ENCODE measurements around the gene RUFY3.

RUFY3 gene

GRCh38 chr4:70737006-70737405 is 15.2 kb downstream of the RUFY3 start:
- H3K27me3 ChIP-seq = no peaks in the 10 kb centered on the region
- H3K4me1 ChIP-seq = peaks cover 0 to 40% (median 8%) of the 10 kb centered on the region in 4 donors
- intact Hi-C loops (cut with DNase I; ENCODE audit: low total_unique reads) = no loop called here
- no peaks in the 10 kb centered on the region for H3K36me3 ChIP-seq
- no peak for DNase-seq
- H3K27ac ChIP-seq = no peak overlapping the region
- no peaks in the 10 kb centered on the region for H3K9me3 ChIP-seq
- H3K4me3 ChIP-seq = no peak overlapping the region
- no peak for TF ChIP-seq CTCF (IDR thresholded peaks at IDR 0.05)

GRCh38 chr4:70737409-70737808 is 15.6 kb downstream of the RUFY3 start:
- DNase-seq = no peak
- Histone ChIP-seq H3K9me3 (no peaks in the 10 kb centered on the region), H3K27ac (no peak overlapping the region), H3K4me1 (peaks cover 0 to 40% (median 8%) of the 10 kb centered on the region in 4 donors), H3K4me3 (no peak overlapping the region), H3K36me3 (no peaks in the 10 kb centered on the region), H3K27me3 (no peaks in the 10 kb centered on the region)
- no peak for TF ChIP-seq CTCF (IDR thresholded peaks at IDR 0.05)
- intact Hi-C loops (cut with DNase I; ENCODE audit: low total_unique reads) = no loop called here

GRCh38 chr4:70739496-70740337 is 18.0 kb downstream of the RUFY3 start:
- DNase-seq = no peak
- no peak for TF ChIP-seq CTCF (IDR thresholded peaks at IDR 0.05)
- Histone ChIP-seq H3K4me3 (no peak overlapping the region), H3K9me3 (no peaks in the 10 kb centered on the region), H3K36me3 (no peaks in the 10 kb centered on the region), H3K4me1 (peaks cover 0 to 45% (median 6%) of the 10 kb centered on the region in 4 donors), H3K27ac (no peak overlapping the region), H3K27me3 (no peaks in the 10 kb centered on the region)
- intact Hi-C loops (cut with DNase I; ENCODE audit: low total_unique reads) = no loop called here

GRCh38 chr4:70741867-70742658 is 20.3 kb downstream of the RUFY3 start:
- Histone ChIP-seq H3K27ac (no peak overlapping the region), H3K9me3 (no peaks in the 10 kb centered on the region), H3K27me3 (no peaks in the 10 kb centered on the region), H3K4me1 (peaks cover 0 to 33% (median 3%) of the 10 kb centered on the region in 4 donors), H3K36me3 (no peaks in the 10 kb centered on the region), H3K4me3 (no peak overlapping the region)
- no peak for TF ChIP-seq CTCF (IDR thresholded peaks at IDR 0.05)
- DNase-seq = no peak
- intact Hi-C loops (cut with DNase I; ENCODE audit: low total_unique reads) = no loop called here

- Histone ChIP-seq H3K4me1 (peaks cover 0 to 33% (median 3%) of the 10 kb centered on the region in 4 donors), H3K4me3 (no peak overlapping the region), H3K36me3 (no peaks in the 10 kb centered on the region), H3K9me3 (no peaks in the 10 kb centered on the region), H3K27me3 (no peaks in the 10 kb centered on the region), H3K27ac (no peak overlapping the region)
- TF ChIP-seq CTCF (IDR thresholded peaks at IDR 0.05) = no peak
- intact Hi-C loops (cut with DNase I; ENCODE audit: low total_unique reads) = no loop called here
- no peak for DNase-seq
These were observed 22.0 kb downstream of the RUFY3 start for GRCh38 chr4:70743731-70744130.
